BLaER1 (cell line): ENCODE measurements around the gene BIN1.
A peak's percentile ranks its signal among the peaks of the same experiment; 100 is the strongest.

Experiments used
- H3K27ac ChIP-seq: shearing (Covaris generic); formaldehyde crosslinking; 2 replicates; pipeline ENCODE4 v1.8.1; 2022
- H3K27me3 ChIP-seq: shearing (Covaris generic); formaldehyde crosslinking; 2 replicates; pipeline ENCODE4 v1.8.1; 2022
- H3K36me3 ChIP-seq: shearing (Covaris generic); formaldehyde crosslinking; 2 replicates; pipeline ENCODE4 v1.8.1; 2022
- H3K4me1 ChIP-seq: shearing (Covaris generic); formaldehyde crosslinking; 2 replicates; pipeline ENCODE4 v1.8.1; 2022
- H3K4me2 ChIP-seq: shearing (Covaris generic); formaldehyde crosslinking; 2 replicates; pipeline ENCODE4 v1.8.1; 2022
- H3K4me3 ChIP-seq: shearing (Covaris generic); formaldehyde crosslinking; 2 replicates; pipeline ENCODE4 v1.8.1; 2022
- H3K9ac ChIP-seq: shearing (Covaris generic); formaldehyde crosslinking; 2 replicates; pipeline ENCODE4 v1.8.1; 2022
- H3K9me3 ChIP-seq: shearing (Covaris generic); formaldehyde crosslinking; 2 replicates; pipeline ENCODE4 v1.8.1; 2022
- H4K20me1 ChIP-seq: shearing (Covaris generic); formaldehyde crosslinking; 2 replicates; pipeline ENCODE4 v1.8.1; 2022
- Cebpa-rat ChIP-seq: shearing (Covaris generic); IDR thresholded peaks from 2 replicates; pipeline ENCODE4 v1.8.1; 2022

The BIN1 gene

GRCh38 chr2:127093648-127094210, 13.2 kb downstream of the BIN1 start:
- Histone ChIP-seq H3K27me3 (no peaks in the 10 kb centered on the region), H3K4me3 (peak overlapping the region; percentile 64), H3K27ac (peak overlapping the region; percentile 96), H3K4me2 (peak overlapping the region; percentile 100), H3K9ac (peak overlapping the region; percentile 85), H3K36me3 (no peaks in the 10 kb centered on the region), H4K20me1 (peaks cover 41% of the 10 kb centered on the region), H3K4me1 (peaks cover 100% of the 10 kb centered on the region), H3K9me3 (no peaks in the 10 kb centered on the region)
- TF ChIP-seq Cebpa-rat, result no peak

- peaks cover 34% of the 10 kb centered on the region for H4K20me1 ChIP-seq
- peak overlapping the region; percentile 85 for H3K9ac ChIP-seq
- H3K4me1 ChIP-seq, result peaks cover 100% of the 10 kb centered on the region
Observed at GRCh38 chr2:127092901-127093516, 13.9 kb downstream of the BIN1 start.

GRCh38 chr2:127092306-127092705, 14.6 kb downstream of the BIN1 start:
- Histone ChIP-seq H3K27me3 (no peaks in the 10 kb centered on the region), H3K9ac (peak overlapping the region; percentile 85), H3K4me2 (peak overlapping the region; percentile 100), H3K27ac (peak overlapping the region; percentile 96), H3K9me3 (no peaks in the 10 kb centered on the region), H3K4me3 (peak overlapping the region; percentile 64), H4K20me1 (peaks cover 27% of the 10 kb centered on the region), H3K36me3 (no peaks in the 10 kb centered on the region), H3K4me1 (peaks cover 100% of the 10 kb centered on the region)
- TF ChIP-seq Cebpa-rat, result no peak

More at GRCh38 chr2:127092901-127093516, 13.9 kb downstream of the BIN1 start:
- peak overlapping the region; percentile 100 for H3K4me2 ChIP-seq
- TF ChIP-seq Cebpa-rat, result no peak
- H3K4me3 ChIP-seq, result peak overlapping the region; percentile 64
- peak overlapping the region; percentile 96 for H3K27ac ChIP-seq
- H3K9me3 ChIP-seq, result no peaks in the 10 kb centered on the region
- H3K36me3 ChIP-seq, result no peaks in the 10 kb centered on the region
- H3K27me3 ChIP-seq, result no peaks in the 10 kb centered on the region

GRCh38 chr2:127091886-127092285, 15.1 kb downstream of the BIN1 start:
- TF ChIP-seq Cebpa-rat, result no peak
- no peaks in the 10 kb centered on the region for H3K9me3 ChIP-seq
- H3K4me2 ChIP-seq, result peak overlapping the region; percentile 100
- H3K27ac ChIP-seq, result peak overlapping the region; percentile 96
- peaks cover 23% of the 10 kb centered on the region for H4K20me1 ChIP-seq
- peak overlapping the region; percentile 85 for H3K9ac ChIP-seq
- peaks cover 100% of the 10 kb centered on the region for H3K4me1 ChIP-seq
- H3K4me3 ChIP-seq, result peak overlapping the region; percentile 64
- no peaks in the 10 kb centered on the region for H3K36me3 ChIP-seq
- H3K27me3 ChIP-seq, result no peaks in the 10 kb centered on the region

GRCh38 chr2:127091148-127091547, 15.8 kb downstream of the BIN1 start:
- no peaks in the 10 kb centered on the region for H3K9me3 ChIP-seq
- H3K4me3 ChIP-seq, result peak overlapping the region; percentile 64
- no peaks in the 10 kb centered on the region for H3K36me3 ChIP-seq
- peaks cover 99% of the 10 kb centered on the region for H3K4me1 ChIP-seq
- H3K27ac ChIP-seq, result peak overlapping the region; percentile 96
- H3K27me3 ChIP-seq, result no peaks in the 10 kb centered on the region
- peaks cover 16% of the 10 kb centered on the region for H4K20me1 ChIP-seq
- peak overlapping the region; percentile 100 for H3K4me2 ChIP-seq
- TF ChIP-seq Cebpa-rat, result no peak
- H3K9ac ChIP-seq, result peak overlapping the region; percentile 88; the same call in 1 of the 2 replicates

- H3K27ac ChIP-seq, result peak overlapping the region; percentile 96
- H3K4me2 ChIP-seq, result peak overlapping the region; percentile 100
- TF ChIP-seq Cebpa-rat, result no peak
- H3K27me3 ChIP-seq, result no peaks in the 10 kb centered on the region
- H3K4me3 ChIP-seq, result peak overlapping the region; percentile 64
- H3K4me1 ChIP-seq, result peaks cover 99% of the 10 kb centered on the region
- peaks cover 12% of the 10 kb centered on the region for H4K20me1 ChIP-seq
- no peaks in the 10 kb centered on the region for H3K9me3 ChIP-seq
- H3K9ac ChIP-seq, result peak overlapping the region; percentile 88
- H3K36me3 ChIP-seq, result no peaks in the 10 kb centered on the region
Observed at GRCh38 chr2:127090281-127091120, 16.5 kb downstream of the BIN1 start.

- no peak for TF ChIP-seq Cebpa-rat
- peak overlapping the region; percentile 100 for H3K4me2 ChIP-seq
- H3K36me3 ChIP-seq, result no peaks in the 10 kb centered on the region
- H3K27me3 ChIP-seq, result no peaks in the 10 kb centered on the region
- peaks cover 99% of the 10 kb centered on the region for H3K4me1 ChIP-seq
- peak overlapping the region; percentile 96 for H3K27ac ChIP-seq
- H3K4me3 ChIP-seq, result peak overlapping the region; percentile 64
- peak overlapping the region; percentile 88 for H3K9ac ChIP-seq
- no peaks in the 10 kb centered on the region for H3K9me3 ChIP-seq
- peaks cover 16% of the 10 kb centered on the region for H4K20me1 ChIP-seq
Observed at GRCh38 chr2:127089478-127090235, 17.3 kb downstream of the BIN1 start.

GRCh38 chr2:127088706-127089105, 18.2 kb downstream of the BIN1 start:
- peaks cover 99% of the 10 kb centered on the region for H3K4me1 ChIP-seq
- H3K36me3 ChIP-seq, result peaks cover 5% of the 10 kb centered on the region; the same call in 1 of the 2 replicates
- H3K27ac ChIP-seq, result peak overlapping the region; percentile 96
- H3K4me3 ChIP-seq, result peak overlapping the region; percentile 64
- H3K9me3 ChIP-seq, result no peaks in the 10 kb centered on the region
- no peak for TF ChIP-seq Cebpa-rat
- H3K27me3 ChIP-seq, result no peaks in the 10 kb centered on the region
- H4K20me1 ChIP-seq, result peaks cover 21% of the 10 kb centered on the region
- H3K4me2 ChIP-seq, result peak overlapping the region; percentile 100
- H3K9ac ChIP-seq, result peak overlapping the region; percentile 88

GRCh38 chr2:127087791-127088495, 19.0 kb downstream of the BIN1 start:
- peak overlapping the region; percentile 88 for H3K9ac ChIP-seq
- peak overlapping the region; percentile 96 for H3K27ac ChIP-seq
- H3K4me3 ChIP-seq, result peak overlapping the region; percentile 68
- H3K4me2 ChIP-seq, result peak overlapping the region; percentile 100
- no peaks in the 10 kb centered on the region for H3K9me3 ChIP-seq
- H3K36me3 ChIP-seq, result peaks cover 12% of the 10 kb centered on the region; the same call in 1 of the 2 replicates
- no peak for TF ChIP-seq Cebpa-rat
- peaks cover 29% of the 10 kb centered on the region for H4K20me1 ChIP-seq
- H3K4me1 ChIP-seq, result peaks cover 99% of the 10 kb centered on the region
- H3K27me3 ChIP-seq, result no peaks in the 10 kb centered on the region
